GM18502 (cell line): ENCODE measurements around the gene IPO5.

Experiments
- ATAC-seq: cut with Tn5 transposase; IDR thresholded peaks from one replicate; pipeline ENCODE4 v1.9.1; 2021; ENCODE audit warnings: mild to moderate bottlenecking; ENCODE audit not compliant: unreplicated experiment, poor library complexity

The IPO5 gene

DNA sequence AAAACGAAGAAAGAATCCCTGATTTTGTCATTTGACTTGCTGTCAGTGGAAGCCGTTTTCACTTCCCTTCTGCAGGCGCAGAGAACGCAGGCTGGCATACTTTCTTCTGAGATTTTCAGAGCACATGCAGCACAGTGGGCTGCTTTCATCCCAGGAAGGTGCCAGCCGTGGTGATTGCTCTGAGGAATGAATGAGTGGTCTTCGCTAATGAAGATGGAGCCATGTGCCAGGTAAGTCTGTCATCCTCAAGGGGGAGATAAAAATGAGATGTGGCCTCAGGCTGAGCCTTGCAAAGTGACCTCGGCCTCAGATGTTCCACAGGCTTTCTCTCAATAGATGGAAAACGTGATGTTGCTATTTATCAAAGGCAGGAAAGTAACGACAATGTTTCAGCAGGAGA lies 94.8 kb downstream of the IPO5 start:
- ATAC-seq: no peak

- no peak for ATAC-seq
Observed at GRCh38 chr13:98050041-98050466, 96.6 kb downstream of the IPO5 start.

GRCh38 chr13:98052412-98052811 lies 98.9 kb downstream of the IPO5 start:
- no peak for ATAC-seq

DNA sequence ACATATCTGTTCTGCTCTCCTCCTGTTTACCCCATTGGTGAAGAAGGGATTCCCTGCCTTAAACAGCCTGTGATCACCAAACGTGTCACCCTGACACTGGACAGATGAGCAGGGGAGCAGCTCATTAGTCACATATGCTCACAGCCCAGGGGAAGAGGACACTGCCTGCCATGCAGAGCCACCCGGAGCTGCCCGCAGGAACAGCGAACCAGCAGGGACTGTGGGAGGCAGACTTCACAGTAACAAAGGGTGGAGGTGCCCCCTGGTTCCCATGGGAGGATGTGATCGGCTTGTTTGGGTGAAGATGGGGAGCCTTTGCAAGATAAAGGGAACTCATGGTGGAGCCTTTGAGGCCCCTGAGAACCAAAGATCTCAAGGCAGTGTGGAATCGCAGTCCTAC lies 100.8 kb downstream of the IPO5 start:
- no peak for ATAC-seq

DNA sequence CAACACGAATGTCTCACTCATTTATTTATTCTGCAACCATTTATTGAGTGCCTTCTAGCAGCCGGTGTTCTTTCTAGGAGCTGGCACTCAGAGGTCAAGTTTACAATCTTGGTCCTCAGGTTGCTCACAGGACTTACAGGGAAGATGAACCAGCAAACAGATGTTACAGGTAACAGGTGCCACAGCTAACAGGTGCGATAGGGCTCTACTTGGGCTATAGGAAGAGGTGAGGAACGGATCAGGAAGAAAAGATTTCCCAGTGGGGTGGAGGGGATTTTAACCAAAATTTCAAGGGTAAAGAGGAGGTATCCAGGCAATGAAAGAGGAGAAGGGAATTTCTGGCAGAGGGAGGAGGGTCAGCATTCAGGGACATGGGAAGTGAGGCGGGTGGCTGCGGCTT lies 102.1 kb downstream of the IPO5 start:
- no peak for ATAC-seq

DNA sequence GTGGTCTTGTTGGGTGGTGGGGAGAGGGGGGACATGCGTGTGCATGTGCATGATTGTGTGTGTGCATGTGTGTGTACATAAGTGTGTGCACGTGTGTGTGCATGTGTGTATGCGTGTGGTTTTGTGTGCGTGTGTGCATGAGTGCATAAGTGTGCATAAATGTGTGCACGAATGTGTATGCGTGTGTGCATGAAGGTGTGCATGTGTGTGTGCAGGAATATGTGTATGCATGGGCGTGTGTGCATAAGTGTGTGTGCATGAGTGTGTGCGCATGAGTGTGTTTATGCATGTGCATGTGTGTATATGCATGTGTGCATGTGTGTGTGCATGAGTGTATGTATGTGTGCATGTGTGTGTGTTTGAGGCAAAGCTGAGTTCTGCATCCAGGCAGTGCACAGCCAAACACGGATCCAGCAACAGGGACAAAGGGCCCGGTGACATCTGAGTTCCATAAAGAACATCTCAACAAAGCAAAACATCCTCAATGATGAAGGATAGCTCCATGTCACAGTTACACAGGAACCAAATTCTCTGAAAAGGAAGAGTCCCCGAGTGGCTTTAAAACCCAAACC lies 103.5 kb downstream of the IPO5 start:
- no peak for ATAC-seq

DNA sequence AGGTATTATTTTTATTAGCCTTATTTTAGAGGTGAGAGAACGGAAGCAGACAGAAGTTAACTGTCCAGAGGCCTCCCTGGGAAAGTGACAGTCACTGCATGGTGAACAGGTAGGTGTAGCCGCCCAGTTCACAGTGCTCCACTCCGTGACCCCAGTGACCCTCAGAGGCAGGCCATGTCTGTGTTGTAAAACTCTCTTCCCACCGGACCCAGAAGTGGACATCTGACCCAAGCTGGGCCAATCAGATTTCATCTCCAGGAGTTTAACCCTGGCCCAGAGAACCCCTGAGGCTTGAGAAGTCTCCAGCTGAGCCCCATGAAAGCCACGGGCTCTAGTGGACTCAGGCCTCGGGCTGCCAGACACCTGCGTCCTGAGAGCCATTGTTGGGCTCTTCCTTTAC lies 105.8 kb downstream of the IPO5 start:
- ATAC-seq: no peak

DNA sequence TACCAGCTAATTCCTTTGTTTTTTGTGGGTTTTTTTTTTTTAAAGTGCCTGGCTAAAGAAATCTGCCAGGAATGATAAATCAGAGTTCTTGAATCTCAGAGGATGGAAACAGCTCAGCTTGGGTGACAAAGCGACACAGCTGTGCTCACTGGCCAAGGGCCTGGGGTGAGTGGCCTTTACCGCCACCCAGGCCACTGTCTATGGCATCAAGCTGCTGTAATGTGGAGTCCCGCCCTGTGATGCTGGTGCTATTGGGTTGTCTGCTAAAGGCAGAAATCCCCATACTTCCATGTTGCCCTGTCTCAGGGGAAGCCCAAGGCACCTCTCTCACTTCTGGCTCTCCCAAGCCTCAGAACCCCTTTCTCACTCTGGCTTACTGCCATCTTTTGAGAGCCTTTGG lies 106.8 kb downstream of the IPO5 start:
- no peak for ATAC-seq

GRCh38 chr13:98065468-98065867 lies 112.0 kb downstream of the IPO5 start:
- ATAC-seq: no peak

DNA sequence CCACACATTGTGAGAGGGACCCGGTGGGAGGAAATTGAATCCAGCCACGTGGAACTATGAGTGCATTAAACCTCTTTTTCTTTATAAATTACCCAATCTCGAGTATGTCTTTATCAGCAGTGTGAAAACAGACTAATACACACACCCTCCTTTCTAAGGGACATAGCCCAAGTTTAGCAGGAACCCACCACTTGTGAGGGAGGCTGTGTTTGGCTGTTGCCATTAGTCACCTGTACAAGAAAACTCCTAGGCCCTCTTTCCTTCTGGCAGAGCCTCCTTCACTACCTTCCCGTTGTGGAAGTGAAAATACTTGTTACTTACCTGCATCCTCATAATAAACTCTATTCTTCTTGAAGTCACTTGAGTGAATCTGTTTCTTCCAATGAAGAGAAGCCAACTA lies 113.2 kb downstream of the IPO5 start:
- ATAC-seq: no peak

- ATAC-seq: no peak
Observed at GRCh38 chr13:98068521-98068920, 115.0 kb downstream of the IPO5 start.

DNA sequence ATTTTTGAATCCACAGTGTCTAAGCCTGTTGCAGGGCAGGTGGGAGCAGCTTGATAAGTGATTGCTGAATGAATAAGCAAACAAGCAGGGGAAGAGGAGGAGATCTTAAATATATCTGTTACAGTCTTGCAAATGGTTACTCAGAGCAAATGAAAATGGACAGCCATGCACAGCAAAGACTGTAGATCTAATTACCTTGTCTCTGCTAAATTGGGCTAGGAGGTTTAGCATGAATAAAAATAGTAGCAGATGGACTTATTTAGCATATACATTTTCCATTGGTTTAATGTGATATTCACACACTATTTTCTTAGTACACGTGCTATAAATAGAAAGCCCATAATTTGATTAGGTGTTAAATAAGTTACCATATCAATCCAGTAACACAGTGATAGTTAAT lies 116.5 kb downstream of the IPO5 start:
- ATAC-seq: no peak

GRCh38 chr13:98071316-98071715 lies 117.8 kb downstream of the IPO5 start:
- no peak for ATAC-seq

GRCh38 chr13:98072476-98072875 lies 119.0 kb downstream of the IPO5 start:
- no peak for ATAC-seq
